Coronary artery (tissue), 2 donors: ENCODE measurements around the gene CACNA1B.

Experiments
- DNase-seq: peaks from one replicate; pipeline ENCODE4 v3.0.0-alpha.2; 2017; ENCODE audit warnings: low spot score
- H3K27ac ChIP-seq, 2 donors: fragments of 200-600 bp; sonication (generic); one replicate each; pipeline ENCODE4 v1.5.1; 2016 to 2019
- H3K4me3 ChIP-seq: fragments of 200-600 bp; sonication (generic); 2 replicates; pipeline ENCODE4 v1.5.1; 2016; ENCODE audit warnings: mild to moderate bottlenecking, moderate library complexity
- CTCF ChIP-seq: fragments of 200-600 bp; sonication (generic); IDR thresholded peaks from one replicate; pipeline ENCODE4 v1.5.1; 2019; ENCODE audit warnings: antibody characterized with exemption

The CACNA1B gene

GRCh38 chr9:138023394-138024124, 146.0 kb downstream of the CACNA1B start:
- H3K4me3 ChIP-seq, result peak overlapping the region; percentile 47
- H3K27ac ChIP-seq, result no peak overlapping the region
- no peak for TF ChIP-seq CTCF
- DNase-seq, result no peak

DNA sequence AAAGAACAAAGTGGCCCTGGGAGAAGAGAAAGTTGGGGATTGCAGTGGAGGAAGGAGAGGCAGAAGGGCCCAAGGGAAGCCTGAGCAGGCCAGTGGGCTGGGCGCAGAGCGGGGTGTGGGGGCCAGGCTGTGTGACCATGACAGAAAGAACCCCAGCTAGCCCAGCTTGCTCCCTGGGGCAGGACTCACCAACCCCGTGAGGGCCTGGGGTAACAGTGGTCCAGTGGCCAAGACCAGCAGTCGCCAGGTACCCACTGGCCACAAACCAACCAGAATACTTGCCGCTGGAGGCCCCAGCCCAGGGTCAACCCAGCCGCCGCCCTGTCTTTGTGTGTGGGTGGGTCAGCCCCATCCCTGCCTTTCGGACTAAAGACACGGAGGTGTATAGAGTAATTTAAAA, 146.5 kb downstream of the CACNA1B start:
- no peak for DNase-seq
- Histone ChIP-seq H3K4me3 (no peak overlapping the region), H3K27ac (no peak overlapping the region)
- TF ChIP-seq CTCF, result no peak

GRCh38 chr9:138024831-138025291, 147.3 kb downstream of the CACNA1B start:
- TF ChIP-seq CTCF, result no peak
- DNase-seq, result no peak
- Histone ChIP-seq H3K4me3 (no peak overlapping the region), H3K27ac (no peak overlapping the region)

GRCh38 chr9:138025417-138025816, 147.8 kb downstream of the CACNA1B start:
- Histone ChIP-seq H3K4me3 (no peak overlapping the region), H3K27ac (no peak overlapping the region)
- no peak for TF ChIP-seq CTCF
- DNase-seq, result no peak

- TF ChIP-seq CTCF, result no peak
- no peak for DNase-seq
- no peak overlapping the region for H3K27ac ChIP-seq
Observed at GRCh38 chr9:138025908-138026307, 148.3 kb downstream of the CACNA1B start.

DNA sequence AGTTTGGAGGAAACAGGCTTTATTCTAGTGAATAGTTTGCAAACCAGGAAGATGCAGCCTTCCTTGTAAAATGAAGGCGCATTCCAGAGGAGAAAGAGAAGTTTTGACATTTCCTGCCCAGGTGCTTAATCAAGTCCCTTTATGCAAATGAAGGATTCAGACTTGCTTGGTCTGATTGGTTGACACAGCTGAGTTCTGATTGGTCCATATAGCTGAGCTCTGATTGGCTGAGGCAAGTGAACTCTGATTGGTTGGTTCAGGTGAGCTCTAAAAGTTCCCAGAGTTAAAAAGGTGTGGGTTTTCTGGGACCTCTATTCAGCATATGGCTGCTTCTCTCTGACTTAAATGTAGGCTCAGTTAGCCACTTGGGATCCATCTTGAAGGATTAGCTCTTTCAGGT, 151.0 kb downstream of the CACNA1B start:
- no peak overlapping the region for H3K4me3 ChIP-seq
- H3K27ac ChIP-seq, result no peak overlapping the region
- TF ChIP-seq CTCF, result no peak
- DNase-seq, result no peak

More at GRCh38 chr9:138025908-138026307, 148.3 kb downstream of the CACNA1B start:
- H3K4me3 ChIP-seq, result no peak overlapping the region

DNA sequence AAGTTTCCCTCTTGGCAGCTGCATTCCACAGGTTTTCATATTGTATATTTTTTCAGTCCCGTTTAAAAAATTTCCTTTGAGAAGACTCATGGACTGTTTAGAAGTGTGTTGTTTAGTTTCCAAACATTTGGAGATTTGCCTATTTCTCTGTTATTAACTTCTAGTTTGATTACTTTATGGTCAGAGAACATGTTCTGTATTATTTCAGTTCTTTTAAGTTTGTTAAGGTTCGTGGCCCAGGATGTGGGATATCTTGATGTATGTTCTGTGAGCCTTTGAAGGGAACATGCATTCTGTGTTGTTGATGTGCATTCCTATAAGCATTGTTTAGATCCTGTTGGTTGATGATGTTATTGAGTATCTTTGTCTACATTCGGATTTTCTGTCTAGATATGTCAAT, 153.6 kb downstream of the CACNA1B start:
- no peak for DNase-seq
- Histone ChIP-seq H3K4me3 (no peak overlapping the region), H3K27ac (no peak overlapping the region)
- no peak for TF ChIP-seq CTCF
